ENCODE measurements around the gene SERPINE3. TPM values are rescaled to one million over a fixed set of nuclear protein-coding genes. Genes with fewer than 3 reads are reported as not detected.

The SERPINE3 gene
- total and polyA plus RNA-seq, 2 of the 4 experiments (the other 2 are of a cell fraction): not detected

DNA sequence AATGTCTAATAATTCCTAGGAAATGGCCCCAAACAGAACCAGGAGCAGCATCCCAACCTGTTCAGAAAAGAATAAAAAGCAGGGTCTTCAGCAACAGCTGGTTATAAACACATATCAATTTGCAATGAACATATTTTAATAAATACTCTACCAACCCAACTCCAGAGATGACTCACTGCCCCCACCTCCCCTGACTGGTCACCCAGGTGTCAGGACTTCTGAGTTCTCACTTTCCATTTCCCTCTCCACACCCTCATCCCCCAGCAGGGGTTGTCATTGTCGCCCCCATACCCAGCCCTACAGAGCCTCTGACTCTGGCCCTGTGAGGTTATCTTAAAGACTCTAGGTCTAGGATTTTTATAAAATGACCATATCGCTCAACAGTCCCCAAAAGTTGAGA is 6.9 kb downstream of the SERPINE3 start:
- H3K79me1 ChIP-seq (ENCODE audit: low read depth in 1 of 2, low read length in 2 of 2): no peaks in the 10 kb centered on the region
- no peaks in the 10 kb centered on the region for H3K27me3 ChIP-seq (ENCODE audit: control insufficient read depth, insufficient read depth, low read length)
- H2BK15ac ChIP-seq (ENCODE audit: low read depth, low read length): no peak overlapping the region
- H2AFZ ChIP-seq (replicated peaks; ENCODE audit: low read length, poor library complexity): no peak overlapping the region
- intact Hi-C loops (cut with micrococcal nuclease) (no loop called here), dilution Hi-C loops (cut with HindIII; ENCODE audit: low sequenced_read_pairs, unreplicated experiment) (no loop called here), in situ Hi-C loops (cut with MboI; ENCODE audit: low sequenced_read_pairs) (no loop called here)
- H3K18ac ChIP-seq (ENCODE audit: low read depth, low read length): no peak overlapping the region
- peaks cover 4% of the 10 kb centered on the region for H3K4me1 ChIP-seq (ENCODE audit: control insufficient read depth, insufficient read depth, low read length)
- H3K4me3 ChIP-seq (ENCODE audit: insufficient read depth, low read depth, low read length): no peak overlapping the region
- H3K4me2 ChIP-seq (ENCODE audit: low read depth, low read length): no peak overlapping the region
- no peaks in the 10 kb centered on the region for H4K20me1 ChIP-seq (ENCODE audit: insufficient read depth, low read length)
- ATAC-seq (ENCODE audit: low read depth) (no peak), DNase-seq (no peak)
- no peak overlapping the region for H2BK5ac ChIP-seq (ENCODE audit: low read depth, low read length, poor library complexity, severe bottlenecking)
- no TSS peak for BruUV-seq (replicated peaks)
- H2BK120ac ChIP-seq (ENCODE audit: low read depth, low read length): no peak overlapping the region
- H2AK5ac ChIP-seq (ENCODE audit: low read depth, low read length): no peak overlapping the region
- POLR2A ChIA-PET (ENCODE audit: unreplicated experiment): no interaction called here
- H4K5ac ChIP-seq (ENCODE audit: low read depth, low read length): no peak overlapping the region
- no peak overlapping the region for H3K14ac ChIP-seq (replicated peaks; ENCODE audit: low read depth, low read length)
- no CpG with 5 or more reads among the region's 2 CpGs for WGBS, 2 experiments (ENCODE audit: extremely low coverage in 2 of 2, insufficient read length in 1 of 2)
- no peak overlapping the region for H3K27ac ChIP-seq (ENCODE audit: insufficient read depth, low read length)
- no peak overlapping the region for H4K91ac ChIP-seq (ENCODE audit: insufficient read depth, low read depth, low read length)
- H2AK9ac ChIP-seq (replicated peaks; ENCODE audit: low read depth, low read length, poor library complexity): no peak overlapping the region
- H4K8ac ChIP-seq (ENCODE audit: low read depth in 2 of 2, low read length in 2 of 2): no peak overlapping the region
- H3K9ac ChIP-seq (ENCODE audit: low read depth, low read length): no peak overlapping the region
- no peaks in the 10 kb centered on the region for H3K36me3 ChIP-seq (ENCODE audit: control insufficient read depth, insufficient read depth, low read length)
- no peak overlapping the region for H3K23ac ChIP-seq (ENCODE audit: low read depth, low read length)
- H3K9me3 ChIP-seq (ENCODE audit: control insufficient read depth, insufficient read depth, low read length): no peaks in the 10 kb centered on the region
- H3K9me1 ChIP-seq (ENCODE audit: insufficient read depth, low read length): 0 out of 2 replicates have a peak, but pooled peaks cover under 1% of the 10 kb centered on the region
- CTCF ChIA-PET: no interaction called here
- H3K56ac ChIP-seq (ENCODE audit: extremely low read depth, insufficient read depth, low read length): no peak overlapping the region
- no peak for TF ChIP-seq BHLHE40 (IDR thresholded peaks at IDR 0.05; ENCODE audit: low read depth, low read length)
- no peak for TF ChIP-seq MAFK (IDR thresholded peaks at IDR 0.05; ENCODE audit: low read depth, low read length)
- TF ChIP-seq SMC3 (IDR thresholded peaks at IDR 0.05; ENCODE audit: low read depth, low read length): no peak
- TF ChIP-seq NFE2L2 (IDR thresholded peaks at IDR 0.05; ENCODE audit: low read depth, low read length): no peak
- TF ChIP-seq MAZ (IDR thresholded peaks at IDR 0.05; ENCODE audit: borderline replicate concordance, low read depth, low read length): no peak
- TF ChIP-seq CEBPB (IDR thresholded peaks at IDR 0.05; ENCODE audit: low read depth, low read length): no peak
- no peak for TF ChIP-seq RFX5 (IDR thresholded peaks at IDR 0.05; ENCODE audit: low read depth, low read length)
- TF ChIP-seq, protein P1, sequence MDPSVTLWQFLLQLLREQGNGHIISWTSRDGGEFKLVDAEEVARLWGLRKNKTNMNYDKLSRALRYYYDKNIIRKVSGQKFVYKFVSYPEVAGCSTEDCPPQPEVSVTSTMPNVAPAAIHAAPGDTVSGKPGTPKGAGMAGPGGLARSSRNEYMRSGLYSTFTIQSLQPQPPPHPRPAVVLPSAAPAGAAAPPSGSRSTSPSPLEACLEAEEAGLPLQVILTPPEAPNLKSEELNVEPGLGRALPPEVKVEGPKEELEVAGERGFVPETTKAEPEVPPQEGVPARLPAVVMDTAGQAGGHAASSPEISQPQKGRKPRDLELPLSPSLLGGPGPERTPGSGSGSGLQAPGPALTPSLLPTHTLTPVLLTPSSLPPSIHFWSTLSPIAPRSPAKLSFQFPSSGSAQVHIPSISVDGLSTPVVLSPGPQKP (IDR thresholded peaks at IDR 0.05; ENCODE audit: borderline replicate concordance, low read depth, low read length): no peak
- TF ChIP-seq, protein P2, sequence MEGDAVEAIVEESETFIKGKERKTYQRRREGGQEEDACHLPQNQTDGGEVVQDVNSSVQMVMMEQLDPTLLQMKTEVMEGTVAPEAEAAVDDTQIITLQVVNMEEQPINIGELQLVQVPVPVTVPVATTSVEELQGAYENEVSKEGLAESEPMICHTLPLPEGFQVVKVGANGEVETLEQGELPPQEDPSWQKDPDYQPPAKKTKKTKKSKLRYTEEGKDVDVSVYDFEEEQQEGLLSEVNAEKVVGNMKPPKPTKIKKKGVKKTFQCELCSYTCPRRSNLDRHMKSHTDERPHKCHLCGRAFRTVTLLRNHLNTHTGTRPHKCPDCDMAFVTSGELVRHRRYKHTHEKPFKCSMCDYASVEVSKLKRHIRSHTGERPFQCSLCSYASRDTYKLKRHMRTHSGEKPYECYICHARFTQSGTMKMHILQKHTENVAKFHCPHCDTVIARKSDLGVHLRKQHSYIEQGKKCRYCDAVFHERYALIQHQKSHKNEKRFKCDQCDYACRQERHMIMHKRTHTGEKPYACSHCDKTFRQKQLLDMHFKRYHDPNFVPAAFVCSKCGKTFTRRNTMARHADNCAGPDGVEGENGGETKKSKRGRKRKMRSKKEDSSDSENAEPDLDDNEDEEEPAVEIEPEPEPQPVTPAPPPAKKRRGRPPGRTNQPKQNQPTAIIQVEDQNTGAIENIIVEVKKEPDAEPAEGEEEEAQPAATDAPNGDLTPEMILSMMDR (conservative IDR thresholded peaks at IDR 0.05; ENCODE audit: low read depth, low read length): no peak
- TF ChIP-seq CHD1 (IDR thresholded peaks at IDR 0.05; ENCODE audit: low read depth, low read length): no peak
- no peak for TF ChIP-seq POLR2A (IDR thresholded peaks at IDR 0.05; ENCODE audit: low read depth, low read length)
- TF ChIP-seq RAD21 (IDR thresholded peaks at IDR 0.05; ENCODE audit: low read length): no peak
- H3K4ac ChIP-seq (ENCODE audit: low read depth, low read length): no peak overlapping the region
- no peak overlapping the region for H2BK20ac ChIP-seq (ENCODE audit: low read depth, low read length)
